Gastrocnemius medialis (tissue), 4 donors: ENCODE measurements around the gene STAT5A. TPM values are rescaled to one million over a fixed set of nuclear protein-coding genes. Genes with fewer than 3 reads are reported as not detected.
A peak's percentile ranks its signal among the peaks of the same experiment; 100 is the strongest.

ENCODE experiments used
- ATAC-seq, 2 donors: fragments of 150-250 bp; one replicate each; pipeline ENCODE4 v1.9.1; 2016
- DNase-seq, 2 donors: peaks; one replicate each; pipeline ENCODE4 v3.0.0-alpha.2; 2019
- H3K27ac ChIP-seq, 4 donors: fragments of 200-600 bp; sonication (generic); 1 replicate in 1 of 4; 2 replicates in 3 of 4; pipeline ENCODE4 v1.5.1; 2016 to 2018; ENCODE audit warnings: mild to moderate bottlenecking in 2 of 4, moderate library complexity in 1 of 4
- H3K27me3 ChIP-seq, 3 donors: fragments of 200-600 bp; sonication (generic) in 2 of 3; 1 replicate in 1 of 3; 2 replicates in 2 of 3; pipeline versions ENCODE4 v1.5.1 to v1.6.0; 2016 to 2019; ENCODE audit warnings: mild to moderate bottlenecking in 1 of 3, moderate library complexity in 1 of 3
- H3K36me3 ChIP-seq, 2 donors: fragments of 200-600 bp; sonication (generic) in 1 of 2; one replicate each; pipeline ENCODE4 v1.5.1; 2017 to 2018
- H3K4me1 ChIP-seq, 2 donors: fragments of 200-600 bp; sonication (generic) in 1 of 2; one replicate each; pipeline ENCODE4 v1.5.1; 2016 to 2017; ENCODE audit warnings: mild to moderate bottlenecking in 2 of 2
- H3K4me3 ChIP-seq, 4 donors: fragments of 200-600 bp; sonication (generic) in 3 of 4; 1 replicate in 1 of 4; 2 replicates in 3 of 4; pipeline ENCODE4 v1.5.1; 2016 to 2019; ENCODE audit warnings: mild to moderate bottlenecking in 2 of 4
- H3K9me3 ChIP-seq, 3 donors: fragments of 200-600 bp; sonication (generic) in 2 of 3; 1 replicate in 1 of 3; 2 replicates in 2 of 3; pipeline ENCODE4 v1.5.1; 2016 to 2019
- CTCF ChIP-seq, 5 experiments: fragments of 450-650 bp in 3 of 5; fragments of 200-600 bp in 2 of 5; sonication (generic) in 2 of 5; IDR thresholded peaks in 4 of 5; conservative IDR thresholded peaks in 1 of 5; 1 replicate in 4 of 5; 2 replicates in 1 of 5; pipeline ENCODE4 v1.5.1; 2016 to 2019; ENCODE audit warnings: antibody characterized with exemption in 5 of 5, mild to moderate bottlenecking in 3 of 5, moderate library complexity in 3 of 5
- POLR2A ChIP-seq, 2 donors: fragments of 450-650 bp; IDR thresholded peaks; one replicate each; pipeline ENCODE4 v1.6.1; 2017; ENCODE audit warnings: antibody characterized with exemption in 2 of 2, mild to moderate bottlenecking in 2 of 2, moderate library complexity in 2 of 2
- in situ Hi-C, 4 donors: fragments of 200-750 bp; cut with MboI; loops; one replicate each; pipeline versions ENCODE4 v1.15.0 to v1.8.0; 2017; ENCODE audit warnings: low sequenced_read_pairs in 4 of 4
- intact Hi-C: fragments of 100-400 bp; cut with DNase I; formaldehyde crosslinking; loops from one replicate; pipeline ENCODE4 v1.15.1; 2023; ENCODE audit warnings: low total_unique reads
- total RNA-seq, 4 donors: library from RNA; depleted of rRNA; stranded (reverse); fragments of >200 nt; gene quantifications; one replicate each; pipeline versions ENCODE4 v1.1.0 to v1.2.3, GENCODE V29; 2016

The STAT5A gene
- total RNA-seq, 4 donors from 2014 or later: 36.0 to 87.0 (median 60.7) TPM

- TF ChIP-seq CTCF (IDR thresholded peaks at IDR 0.05 in 4 of 5, conservative IDR thresholded peaks at IDR 0.05 in 1 of 5) (no peak), POLR2A (IDR thresholded peaks at IDR 0.05) (peak; percentile 22 to 40)
- intact Hi-C loops (loop anchor here (2.0 to 5.0 kb wide), 2 partner anchors 95 to 146 kb away; partner anchors contain the start of gene ATP6V0A1), in situ Hi-C loops (no loop called here)
- H3K4me3 ChIP-seq: peak overlapping the region in 2 of 4 donors; percentile 12 to 53
- DNase-seq (peak; percentile 94 to 95), ATAC-seq (peak; percentile 93)
- H3K27ac ChIP-seq: peak overlapping the region; percentile 84 to 95 (median 88)
- H3K9me3 ChIP-seq: no peaks in the 10 kb centered on the region
- H3K27me3 ChIP-seq: no peaks in the 10 kb centered on the region
- peaks cover 16% of the 10 kb centered on the region in 2 donors for H3K4me1 ChIP-seq
- H3K36me3 ChIP-seq: peaks cover 0 to 44% of the 10 kb centered on the region in 2 donors
Measured at GRCh38 chr17:42311240-42312034, 23.1 kb downstream of the STAT5A start.

GRCh38 chr17:42312035-42312284 lies 23.7 kb downstream of the STAT5A start:
- Histone ChIP-seq H3K27me3 (no peaks in the 10 kb centered on the region), H3K4me3 (peak overlapping the region in 2 of 4 donors; percentile 12 to 53), H3K9me3 (no peaks in the 10 kb centered on the region), H3K36me3 (peaks cover 0 to 45% of the 10 kb centered on the region in 2 donors), H3K27ac (peak overlapping the region; percentile 84 to 95 (median 88)), H3K4me1 (peaks cover 16% of the 10 kb centered on the region in 2 donors)
- in situ Hi-C loops: no loop called here
- ATAC-seq (no peak), DNase-seq (no peak)
- TF ChIP-seq POLR2A (IDR thresholded peaks at IDR 0.05) (no peak), CTCF (IDR thresholded peaks at IDR 0.05 in 4 of 5, conservative IDR thresholded peaks at IDR 0.05 in 1 of 5) (no peak)
- intact Hi-C loops: loop anchor here (2.0 to 5.0 kb wide), 2 partner anchors 95 to 145 kb away; partner anchors contain the start of gene ATP6V0A1

DNA sequence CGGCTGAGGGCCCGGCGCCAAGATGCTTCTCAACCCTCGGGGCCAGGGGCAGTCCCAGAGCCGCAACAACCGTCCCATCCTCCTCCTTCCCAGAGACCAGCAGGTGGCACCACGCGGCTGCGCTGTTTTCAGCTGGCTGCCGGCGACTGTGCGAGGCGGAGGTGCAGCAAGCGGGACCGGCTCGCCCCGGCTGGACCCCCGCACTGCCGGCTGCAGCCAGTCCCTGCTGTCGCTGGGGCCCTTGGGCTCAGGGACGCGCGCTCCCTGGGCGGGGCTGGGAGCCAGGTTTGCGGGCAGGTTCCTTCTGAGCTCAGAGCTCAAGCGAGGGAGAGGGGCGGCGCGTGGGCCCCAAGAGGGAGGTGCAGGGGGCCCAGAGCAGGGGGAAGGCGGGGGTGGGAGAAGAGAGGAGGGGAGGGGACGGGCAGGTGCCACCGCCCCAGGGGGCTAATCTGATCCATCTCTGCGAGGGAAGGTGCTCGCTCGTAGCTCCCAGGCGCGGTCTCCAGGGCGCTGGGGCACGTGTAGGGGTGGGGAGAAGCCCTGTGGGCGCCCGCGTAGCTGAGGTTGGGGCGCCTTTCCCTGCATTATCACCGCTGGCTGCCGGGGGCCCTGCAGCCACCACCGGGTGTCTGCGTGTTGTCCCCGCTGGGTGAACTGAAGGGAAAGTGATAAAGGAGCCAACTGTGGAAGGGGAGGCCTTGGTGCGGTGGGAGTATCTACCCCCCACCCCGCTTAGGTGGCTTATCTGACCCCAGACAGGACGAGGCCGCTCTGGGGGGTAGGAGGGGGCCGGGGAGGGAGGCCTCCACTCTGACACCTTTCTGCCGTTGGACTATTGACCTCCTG lies 24.2 kb downstream of the STAT5A start:
- H3K4me3 ChIP-seq: peak overlapping the region in 3 of 4 donors; percentile 12 to 53 (median 41)
- in situ Hi-C loops: no loop called here

DNA sequence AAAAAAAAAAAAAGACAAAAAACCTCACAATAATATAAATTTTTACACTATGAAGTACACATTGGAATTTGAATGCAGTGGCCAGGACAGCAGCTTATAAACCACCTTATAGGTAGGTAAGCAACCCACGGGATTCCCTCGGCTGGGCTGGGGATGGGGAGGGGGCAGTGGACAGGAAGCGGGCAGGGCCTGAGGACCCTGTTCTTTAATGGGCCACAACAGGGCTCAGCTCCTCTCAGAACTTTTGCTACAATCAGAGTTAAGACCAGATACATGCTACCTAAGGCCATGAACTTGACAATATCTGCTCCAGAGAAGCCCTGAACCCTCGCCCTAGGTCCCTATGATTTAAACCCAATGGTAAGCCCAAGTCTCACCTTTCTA lies 25.1 kb downstream of the STAT5A start:
- Histone ChIP-seq H3K9me3 (no peaks in the 10 kb centered on the region), H3K27me3 (no peaks in the 10 kb centered on the region), H3K4me1 (peaks cover 16% of the 10 kb centered on the region in 2 donors), H3K36me3 (peaks cover 0 to 45% of the 10 kb centered on the region in 2 donors), H3K27ac (peak overlapping the region in 3 of 4 donors; percentile 3 to 95 (median 87)), H3K4me3 (no peak overlapping the region)
- no peak for ATAC-seq
- intact Hi-C loops: loop anchor here (2.0 to 5.0 kb wide), 2 partner anchors 93 to 144 kb away; partner anchors contain the start of gene ATP6V0A1
- DNase-seq: no peak
- TF ChIP-seq POLR2A (IDR thresholded peaks at IDR 0.05) (no peak), CTCF (IDR thresholded peaks at IDR 0.05 in 4 of 5, conservative IDR thresholded peaks at IDR 0.05 in 1 of 5) (no peak)
- in situ Hi-C loops: no loop called here

More for the DNA sequence above, 24.2 kb downstream of the STAT5A start:
- no peaks in the 10 kb centered on the region for H3K27me3 ChIP-seq
- H3K9me3 ChIP-seq: no peaks in the 10 kb centered on the region
- H3K27ac ChIP-seq: peak overlapping the region; percentile 84 to 95 (median 88)
- TF ChIP-seq CTCF (IDR thresholded peaks at IDR 0.05 in 4 of 5, conservative IDR thresholded peaks at IDR 0.05 in 1 of 5) (peak; percentile 32 to 77 (median 70)), POLR2A (IDR thresholded peaks at IDR 0.05) (no peak)
- peaks cover 0 to 45% of the 10 kb centered on the region in 2 donors for H3K36me3 ChIP-seq
- H3K4me1 ChIP-seq: peaks cover 16% of the 10 kb centered on the region in 2 donors
- ATAC-seq (peak; percentile 72 to 83), DNase-seq (peak; percentile 84 to 91)
- intact Hi-C loops: loop anchor here (2.0 to 5.0 kb wide), 2 partner anchors 94 to 145 kb away; partner anchors contain the start of gene ATP6V0A1
